Upper lobe of left lung (tissue), 6 donors: ENCODE results near the gene IFT43. TPM values are rescaled to one million over a fixed set of nuclear protein-coding genes. Genes with fewer than 3 reads are reported as not detected.

Experiments used
- ATAC-seq, 2 donors: fragments of 200-7000 bp; cut with Tn5 transposase; one replicate each; pipeline ENCODE4 v1.9.1; 2022; ENCODE audit warnings: mild to moderate bottlenecking in 2 of 2, moderate library complexity in 2 of 2; ENCODE audit not compliant: low FRiP score in 2 of 2
- DNase-seq, 2 donors: peaks; one replicate each; pipeline ENCODE4 v3.0.0-alpha.2; 2019 to 2020
- H3K27ac ChIP-seq, 4 donors: fragments of 200-600 bp; sonication (generic); one replicate each; pipeline ENCODE4 v1.5.1; 2016 to 2019
- H3K27me3 ChIP-seq, 4 donors: fragments of 200-600 bp; sonication (generic); one replicate each; pipeline ENCODE4 v1.5.1; 2017 to 2019
- H3K36me3 ChIP-seq, 4 donors: fragments of 200-600 bp; sonication (generic); one replicate each; pipeline ENCODE4 v1.5.1; 2016 to 2019
- H3K4me1 ChIP-seq, 4 donors: fragments of 200-600 bp; sonication (generic); one replicate each; pipeline ENCODE4 v1.5.1; 2018 to 2019
- H3K4me3 ChIP-seq, 4 donors: fragments of 200-600 bp; sonication (generic); one replicate each; pipeline ENCODE4 v1.5.1; 2017 to 2019; ENCODE audit warnings: mild to moderate bottlenecking in 2 of 4, moderate library complexity in 1 of 4
- H3K9me3 ChIP-seq, 4 donors: fragments of 200-600 bp; sonication (generic); one replicate each; pipeline ENCODE4 v1.5.1; 2018 to 2019
- CTCF ChIP-seq, 6 experiments: fragments of 450-650 bp in 4 of 6; fragments of 200-600 bp in 2 of 6; sonication (generic) in 2 of 6; IDR thresholded peaks; one replicate each; pipeline ENCODE4 v1.5.1; 2016 to 2019; ENCODE audit warnings: antibody characterized with exemption in 6 of 6
- EP300 ChIP-seq, 4 donors: sonication (generic); formaldehyde crosslinking; IDR thresholded peaks; one replicate each; pipeline ENCODE4 v1.5.1; 2017; ENCODE audit warnings: antibody characterized with exemption in 4 of 4, control low read depth in 2 of 4
- POLR2A ChIP-seq, 4 donors: fragments of 450-650 bp; IDR thresholded peaks; one replicate each; pipeline ENCODE4 v1.5.1; 2016 to 2017; ENCODE audit warnings: antibody characterized with exemption in 4 of 4, mild to moderate bottlenecking in 2 of 4
- POLR2AphosphoS5 ChIP-seq, 2 donors: sonication (generic); formaldehyde crosslinking; IDR thresholded peaks; one replicate each; pipeline ENCODE4 v1.5.1; 2017; ENCODE audit warnings: antibody characterized with exemption in 2 of 2
- WGBS, 2 donors: methylation state at CpG; one replicate each; pipeline ENCODE4 v1.1.5; 2017 to 2018; 5-methylcytosine and 5-hydroxymethylcytosine counted together
- total RNA-seq, 6 donors: library from RNA; depleted of rRNA in 4 of 6; stranded (reverse); fragments of >200 nt in 4 of 6; gene quantifications; one replicate each; pipeline versions ENCODE4 v1.1.0 to v1.2.1, GENCODE V29; 2016 to 2021
- donor health status: DM: no; HTN: no; CAD: no; lungs with moderate emphysema.
- donor health status: DM: no; HTN: yes; CAD: no; lungs with severe emphysema.

IFT43 gene
- total RNA-seq, 6 donors from 2014 or later: 16.0 to 44.4 (median 34.9) TPM

- H3K36me3 ChIP-seq: peaks cover 2 to 15% (median 3%) of the 10 kb centered on the region in 4 donors
- no peaks in the 10 kb centered on the region for H3K4me1 ChIP-seq
- no peak overlapping the region for H3K27ac ChIP-seq
- DNase-seq: no peak
- H3K9me3 ChIP-seq: peaks cover 0 to 6% (median 2%) of the 10 kb centered on the region in 4 donors
- H3K27me3 ChIP-seq: no peaks in the 10 kb centered on the region
- WGBS, 2 donors: 67 to 76% methylated on average over 1 of the region's 1 CpG
- TF ChIP-seq EP300 (IDR thresholded peaks at IDR 0.05) (no peak), POLR2AphosphoS5 (IDR thresholded peaks at IDR 0.05) (no peak), CTCF (IDR thresholded peaks at IDR 0.05) (no peak), POLR2A (IDR thresholded peaks at IDR 0.05) (no peak)
- no peak for ATAC-seq
- no peak overlapping the region for H3K4me3 ChIP-seq
Observed at GRCh38 chr14:76023757-76024156, 38.2 kb downstream of the IFT43 start.

DNA sequence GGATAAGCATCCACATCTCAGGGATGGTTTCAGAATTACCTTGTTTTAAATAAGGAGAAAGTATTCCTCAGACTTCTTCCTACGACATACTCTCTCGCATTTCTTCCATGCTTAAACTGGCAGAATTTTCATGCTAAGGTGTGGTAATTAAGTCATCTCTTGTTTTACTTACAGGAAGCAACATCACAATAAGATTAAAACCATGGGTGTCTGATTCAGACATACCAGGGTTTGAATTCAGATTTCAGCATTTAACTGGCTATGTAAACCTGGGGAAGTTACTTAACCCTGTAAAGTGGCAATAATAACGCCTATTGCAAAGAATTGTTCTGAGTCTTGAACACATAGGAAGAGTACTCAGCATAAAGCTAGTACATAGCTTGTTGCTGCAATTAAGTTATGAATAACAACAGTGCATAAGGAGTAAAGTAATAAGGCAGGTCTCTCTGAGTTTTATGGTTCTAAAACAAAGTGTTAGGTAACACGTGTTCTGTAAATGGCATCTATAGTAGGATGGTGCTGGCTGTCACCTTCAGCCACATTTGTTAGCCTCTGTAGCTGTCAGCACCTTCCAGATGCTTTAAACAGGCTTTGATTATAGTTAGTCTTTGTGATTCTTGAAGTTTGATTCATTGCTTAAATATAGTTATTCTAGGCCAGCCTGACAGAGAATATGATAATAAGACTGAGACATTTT, 38.8 kb downstream of the IFT43 start:
- 92 to 95% methylated on average over 4 of the region's 4 CpGs for WGBS, 2 donors
- H3K9me3 ChIP-seq: peaks cover 0 to 6% (median 0%) of the 10 kb centered on the region in 4 donors
- DNase-seq: no peak
- ATAC-seq: no peak
- H3K4me1 ChIP-seq: no peaks in the 10 kb centered on the region
- H3K27me3 ChIP-seq: no peaks in the 10 kb centered on the region
- H3K36me3 ChIP-seq: peaks cover 2 to 15% (median 3%) of the 10 kb centered on the region in 4 donors
- no peak overlapping the region for H3K4me3 ChIP-seq
- no peak overlapping the region for H3K27ac ChIP-seq
- TF ChIP-seq EP300 (IDR thresholded peaks at IDR 0.05): no peak
- no peak for TF ChIP-seq CTCF (IDR thresholded peaks at IDR 0.05)
- TF ChIP-seq POLR2A (IDR thresholded peaks at IDR 0.05): no peak
- no peak for TF ChIP-seq POLR2AphosphoS5 (IDR thresholded peaks at IDR 0.05)

- Histone ChIP-seq H3K4me3 (no peak overlapping the region), H3K36me3 (peaks cover 0 to 14% (median 6%) of the 10 kb centered on the region in 4 donors), H3K4me1 (no peaks in the 10 kb centered on the region), H3K27me3 (no peaks in the 10 kb centered on the region), H3K9me3 (no peaks in the 10 kb centered on the region), H3K27ac (no peak overlapping the region)
- WGBS, 2 donors: 96 to 100% methylated on average over 3 of the region's 3 CpGs
- ATAC-seq (no peak), DNase-seq (no peak)
- no peak for TF ChIP-seq CTCF (IDR thresholded peaks at IDR 0.05)
- no peak for TF ChIP-seq EP300 (IDR thresholded peaks at IDR 0.05)
- TF ChIP-seq POLR2A (IDR thresholded peaks at IDR 0.05): no peak
- no peak for TF ChIP-seq POLR2AphosphoS5 (IDR thresholded peaks at IDR 0.05)
Observed at GRCh38 chr14:76034566-76034965, 49.0 kb downstream of the IFT43 start.

GRCh38 chr14:76040704-76041103, 55.1 kb downstream of the IFT43 start:
- no peak overlapping the region for H3K4me3 ChIP-seq
- no peaks in the 10 kb centered on the region for H3K27me3 ChIP-seq
- TF ChIP-seq CTCF (IDR thresholded peaks at IDR 0.05): no peak
- no peak overlapping the region for H3K27ac ChIP-seq
- 85 to 90% methylated on average over 3 of the region's 3 CpGs for WGBS, 2 donors
- peaks cover 0 to 7% (median 0%) of the 10 kb centered on the region in 4 donors for H3K36me3 ChIP-seq
- DNase-seq: no peak
- H3K9me3 ChIP-seq: no peaks in the 10 kb centered on the region
- no peak for ATAC-seq
- no peaks in the 10 kb centered on the region for H3K4me1 ChIP-seq

GRCh38 chr14:76045773-76046172, 60.2 kb downstream of the IFT43 start:
- DNase-seq: no peak
- no peak for ATAC-seq
- H3K9me3 ChIP-seq: no peaks in the 10 kb centered on the region
- 73 to 82% methylated on average over 3 of the region's 3 CpGs for WGBS, 2 donors
- no peak for TF ChIP-seq CTCF (IDR thresholded peaks at IDR 0.05)
- TF ChIP-seq POLR2AphosphoS5 (IDR thresholded peaks at IDR 0.05): no peak
- no peak for TF ChIP-seq EP300 (IDR thresholded peaks at IDR 0.05)
- TF ChIP-seq POLR2A (IDR thresholded peaks at IDR 0.05): no peak
- no peak overlapping the region for H3K4me3 ChIP-seq
- H3K36me3 ChIP-seq: peaks cover 0 to 5% (median 0%) of the 10 kb centered on the region in 4 donors
- H3K4me1 ChIP-seq: no peaks in the 10 kb centered on the region
- no peaks in the 10 kb centered on the region for H3K27me3 ChIP-seq
- no peak overlapping the region for H3K27ac ChIP-seq
